ENCODE measurements around the gene SLC16A10.
A peak's percentile ranks its signal among the peaks of the same experiment; 100 is the strongest.
"Not testable (repeated sequence)": the region's sequence is repeated elsewhere in the genome, so short reads cannot be mapped to it uniquely, and the experiment has no call there.

The SLC16A10 gene

DNA sequence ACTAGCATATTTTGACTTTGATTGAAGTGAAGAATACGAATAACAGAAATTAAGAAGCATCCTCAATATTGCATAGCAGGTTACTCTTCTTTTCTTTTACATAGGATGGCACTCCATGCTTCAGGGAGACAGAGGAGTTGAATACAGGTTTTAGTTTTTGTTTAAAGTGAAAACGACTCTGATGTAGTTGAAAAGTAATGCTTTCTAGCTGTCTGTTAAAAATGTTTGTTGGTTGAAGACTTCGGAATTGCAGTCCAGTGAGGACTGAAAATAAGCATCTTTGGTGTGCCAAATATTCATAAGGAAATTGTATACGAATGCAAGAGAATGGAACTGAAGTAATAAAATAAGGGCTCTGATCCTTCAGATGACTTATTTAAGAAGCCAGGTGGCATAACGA is 618 bp upstream of the SLC16A10 start:
- DNase-seq, result no peak

DNA sequence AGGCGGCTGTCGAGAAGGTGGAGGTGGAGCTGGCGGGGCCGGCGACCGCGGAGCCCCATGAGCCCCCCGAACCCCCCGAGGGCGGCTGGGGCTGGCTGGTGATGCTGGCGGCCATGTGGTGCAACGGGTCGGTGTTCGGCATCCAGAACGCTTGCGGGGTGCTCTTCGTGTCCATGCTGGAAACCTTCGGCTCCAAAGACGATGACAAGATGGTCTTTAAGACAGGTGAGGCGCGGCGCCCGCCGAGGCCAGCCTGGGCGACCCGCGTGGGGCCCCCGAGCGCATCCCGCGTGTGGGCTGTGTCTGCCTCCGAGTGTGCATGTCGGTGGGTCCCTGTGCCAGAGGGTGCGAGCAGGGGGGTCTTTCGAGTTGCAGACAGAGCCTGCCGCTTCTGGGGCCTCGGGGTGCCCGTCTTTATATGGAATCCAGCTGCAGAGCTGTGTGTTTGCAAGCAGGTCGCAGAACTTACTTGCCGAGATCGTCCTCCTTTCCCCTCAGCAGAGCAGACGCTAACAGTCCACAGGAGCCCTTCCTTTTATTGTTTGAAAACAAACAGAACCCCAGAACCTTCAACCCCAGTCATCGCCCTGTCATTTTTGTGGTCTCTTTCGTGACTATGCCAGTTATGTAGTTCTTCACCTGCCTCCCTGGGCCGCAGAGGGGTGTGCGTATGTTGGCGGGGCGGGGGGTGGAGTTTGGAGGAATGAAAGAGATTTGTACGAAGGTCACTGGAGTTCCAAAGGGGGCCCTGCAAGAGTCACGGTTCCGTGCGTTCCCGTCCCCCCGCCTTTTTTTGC is 766 bp downstream of the SLC16A10 start:
- no peak for DNase-seq

DNA sequence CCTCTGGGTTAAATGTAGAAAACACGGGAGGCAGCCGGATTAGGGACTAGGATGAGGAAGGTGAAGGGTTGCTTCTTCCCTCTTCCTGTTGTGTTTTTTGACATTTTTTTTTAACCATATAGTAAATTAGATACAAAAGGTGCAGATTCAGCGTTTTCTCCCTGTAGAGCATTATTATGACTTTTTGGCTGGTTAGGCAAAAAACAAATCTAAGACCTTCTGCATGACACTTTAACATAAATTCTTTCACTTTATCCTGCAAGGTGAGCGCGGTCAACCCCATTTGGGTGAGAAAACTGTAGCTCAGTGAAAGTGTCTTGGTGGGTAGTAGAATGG is 1.3 kb downstream of the SLC16A10 start:
- DNase-seq, result no peak

DNA sequence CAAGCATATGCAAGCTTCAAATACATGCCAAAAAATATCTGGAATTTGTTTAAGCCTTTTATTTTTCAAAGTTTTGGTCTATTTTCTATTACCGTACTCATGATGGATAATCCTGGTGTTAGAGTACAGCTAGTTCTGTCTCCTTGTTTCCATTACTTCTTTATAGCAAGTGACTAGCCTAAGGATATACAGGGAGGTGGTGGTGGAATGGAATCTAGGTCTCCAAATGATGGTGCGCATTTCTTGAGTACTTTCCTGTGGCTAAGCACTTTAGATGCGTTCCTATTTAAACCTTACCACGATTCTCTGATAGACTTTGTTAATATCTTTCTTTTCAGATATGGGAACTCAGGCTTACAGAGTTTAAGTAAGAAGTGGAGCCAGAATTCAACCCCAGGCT is 3.5 kb downstream of the SLC16A10 start:
- no peak for DNase-seq

DNA sequence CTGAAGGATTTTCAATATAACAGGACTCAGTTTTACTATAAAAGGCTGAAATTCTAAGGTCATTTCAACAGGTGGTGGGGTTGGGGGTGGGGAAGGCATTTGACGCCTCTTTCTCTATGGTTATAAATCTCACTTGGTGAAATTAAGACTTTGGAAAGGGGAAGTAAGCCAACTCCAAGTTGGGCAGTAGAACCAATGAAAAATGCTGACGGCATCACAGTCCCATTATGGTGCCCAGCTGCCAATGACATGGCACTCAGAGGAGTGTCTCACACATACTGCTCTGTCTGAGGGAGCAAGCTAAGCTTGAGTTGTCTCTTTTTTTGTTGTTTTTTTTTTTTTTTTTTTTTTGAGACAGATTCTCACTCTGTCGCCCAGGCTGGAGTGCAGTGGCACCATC is 4.7 kb downstream of the SLC16A10 start:
- DNase-seq, result no peak

DNA sequence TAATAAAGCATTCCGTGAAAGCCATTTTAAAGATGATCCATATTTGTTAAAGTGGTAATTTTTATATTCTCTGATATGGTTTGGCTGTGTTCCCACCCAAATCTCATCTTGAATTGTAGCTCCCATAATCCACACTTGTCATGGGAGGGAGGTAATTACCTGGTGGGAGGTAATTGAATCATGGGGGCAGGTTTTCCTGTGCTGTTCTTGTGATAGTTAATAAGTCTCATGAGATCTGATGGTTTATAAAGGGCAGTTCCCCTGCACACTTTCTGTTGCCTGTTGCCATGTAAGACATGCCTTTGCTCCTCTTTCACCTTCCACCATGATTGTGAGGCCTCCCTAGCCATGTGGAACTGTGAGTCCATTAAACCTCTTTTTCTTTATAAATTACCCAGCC is 8.2 kb downstream of the SLC16A10 start:
- DNase-seq, result not testable (repeated sequence)

DNA sequence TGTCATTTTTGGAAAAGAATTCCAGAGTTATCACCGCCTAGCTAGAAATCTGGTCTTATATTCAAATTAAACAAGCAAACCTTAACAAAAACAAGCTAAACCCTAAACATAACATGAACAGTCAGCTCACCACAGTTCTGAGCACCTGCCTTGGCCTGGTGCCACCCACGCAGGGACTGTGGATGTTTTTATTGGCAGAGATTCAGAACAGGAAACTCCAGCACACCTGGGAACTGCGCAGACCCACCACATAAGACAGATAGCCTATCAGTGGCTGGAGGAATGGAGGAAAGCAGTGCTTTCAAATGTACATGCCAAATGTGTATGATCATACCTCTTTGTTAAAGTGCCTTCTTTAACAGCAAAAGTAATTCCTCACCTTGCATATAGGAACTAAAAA is 8.9 kb downstream of the SLC16A10 start:
- peak; percentile 12 for DNase-seq

DNA sequence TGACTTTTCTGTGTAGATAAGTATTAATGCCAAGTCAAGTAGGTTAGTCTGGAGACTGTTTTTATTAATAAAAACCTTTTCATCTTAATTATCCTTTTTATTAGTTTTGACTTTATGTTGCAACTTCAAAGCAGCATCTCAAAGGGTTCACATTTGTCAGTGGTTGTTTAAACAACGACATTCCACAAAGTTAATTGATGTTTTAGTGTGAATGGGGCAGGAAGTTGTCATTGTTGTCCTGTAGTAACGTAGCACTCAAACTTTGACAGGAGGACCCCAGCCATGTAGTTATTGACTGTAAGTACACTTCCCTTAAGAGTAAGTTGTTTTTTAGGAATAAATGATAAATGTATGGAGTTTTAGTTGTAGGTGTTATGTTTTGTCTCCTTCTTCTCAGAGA is 11.3 kb downstream of the SLC16A10 start:
- DNase-seq, result no peak

DNA sequence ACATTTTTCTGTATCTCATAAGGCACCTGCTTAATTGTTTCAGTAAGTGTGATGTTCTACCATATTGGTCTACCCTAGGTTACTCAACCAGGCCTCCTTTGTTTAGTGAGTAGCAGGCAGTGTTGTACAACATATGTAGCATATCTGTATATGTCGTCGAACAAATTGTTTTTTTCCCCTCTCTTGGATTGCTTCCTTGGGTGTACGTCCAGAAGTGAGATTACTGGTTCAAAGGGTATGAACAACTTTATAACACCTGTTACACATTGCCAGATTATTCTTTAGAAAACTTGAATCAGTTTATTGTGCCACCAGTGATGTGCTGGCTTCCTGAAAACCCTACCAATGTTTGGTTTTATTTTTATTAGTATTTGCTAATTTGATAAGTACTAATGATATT is 14.7 kb downstream of the SLC16A10 start:
- no peak for DNase-seq

DNA sequence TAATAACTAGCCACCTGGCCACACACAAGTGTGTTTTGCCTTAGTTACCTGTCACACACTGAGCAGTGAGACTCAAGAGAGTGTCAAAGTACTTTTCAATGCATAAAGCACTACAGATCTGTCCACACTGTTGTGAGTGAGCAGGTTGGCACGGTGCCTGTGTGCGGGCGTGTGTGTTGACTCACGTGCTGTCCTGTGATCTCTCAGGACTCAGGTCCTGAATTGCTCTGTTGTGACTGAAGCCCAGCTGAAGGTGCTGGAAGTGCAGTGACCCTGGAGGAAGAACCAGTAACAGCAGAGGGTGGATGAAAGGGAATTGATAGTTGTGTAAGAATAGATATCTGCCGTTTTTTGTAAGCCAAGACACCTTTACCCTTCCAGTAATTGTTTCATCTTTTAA is 18.3 kb downstream of the SLC16A10 start:
- peak; percentile 47 for DNase-seq

DNA sequence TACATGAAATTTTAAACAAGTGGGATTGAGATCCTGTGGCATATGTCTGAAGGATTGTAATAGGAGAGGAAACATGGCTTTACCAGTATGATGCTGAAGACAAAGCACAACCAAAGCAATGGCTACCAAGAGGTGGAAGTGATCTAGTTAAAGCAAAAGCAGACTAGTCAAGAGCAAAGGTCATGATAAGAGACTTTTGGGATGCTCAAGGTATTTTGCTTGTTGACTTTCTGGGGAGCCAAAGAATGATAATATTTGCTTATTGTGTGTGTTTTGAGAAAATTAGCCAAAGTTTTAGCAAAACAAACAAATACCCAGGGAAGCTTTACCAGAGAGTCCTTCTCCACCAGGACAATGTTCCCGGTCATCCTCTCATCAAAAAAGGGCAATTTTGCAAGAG is 20.3 kb downstream of the SLC16A10 start:
- no peak for DNase-seq

DNA sequence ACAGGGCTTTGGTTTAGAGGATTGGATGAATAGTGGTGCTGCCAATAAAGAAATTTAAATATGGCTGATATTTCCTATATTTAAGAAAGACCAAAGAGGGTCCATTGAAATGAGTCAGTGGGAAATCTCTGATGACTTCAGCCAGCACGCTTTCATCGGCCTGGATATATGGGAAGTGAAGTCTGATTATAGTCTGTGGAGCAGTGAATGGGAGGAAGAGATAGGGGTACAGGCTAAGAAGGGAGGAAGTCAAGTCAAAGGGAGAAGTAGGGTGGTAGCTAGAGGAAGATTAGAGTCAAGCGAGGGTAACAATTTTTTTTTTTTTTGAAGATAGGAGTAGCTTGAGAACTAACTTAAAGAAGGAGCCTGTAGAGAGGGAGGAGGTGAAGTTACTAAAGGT is 22.7 kb downstream of the SLC16A10 start:
- no peak for DNase-seq

DNA sequence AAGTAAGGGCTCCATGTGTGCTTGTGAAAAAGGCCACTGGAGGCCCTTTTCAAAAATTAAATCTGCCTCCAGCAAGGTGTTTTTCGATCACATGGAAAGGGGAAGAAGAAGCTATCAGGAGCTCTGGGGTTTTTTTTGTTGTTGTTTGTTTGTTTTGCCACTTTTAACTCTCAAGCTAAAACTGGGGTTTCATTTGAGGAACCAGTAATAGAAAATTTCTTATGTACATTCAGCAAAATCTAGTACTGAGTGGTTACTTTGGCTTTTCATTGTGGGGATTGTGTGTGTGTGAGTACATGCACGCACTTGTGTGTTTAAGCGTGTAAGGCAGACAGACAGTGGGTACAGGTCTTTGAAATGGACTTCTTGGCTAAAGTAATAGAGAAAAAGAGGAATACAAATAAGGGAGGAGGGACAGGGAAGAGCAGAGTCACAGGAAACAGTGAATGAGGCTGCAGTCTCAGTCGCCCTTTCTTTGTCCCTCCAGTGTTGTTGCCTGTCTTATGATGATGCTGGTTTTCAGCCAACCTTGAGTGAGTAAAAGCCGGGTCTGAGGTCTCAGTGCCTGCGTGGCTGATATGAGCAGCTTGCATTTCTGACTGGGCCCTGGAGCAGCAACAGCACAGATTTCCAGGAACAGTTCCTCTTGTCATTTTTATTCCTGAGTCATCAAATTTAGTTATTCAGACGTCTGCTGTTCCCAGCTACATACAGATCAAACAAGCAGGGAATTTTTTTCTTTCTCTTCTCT is 26.2 kb downstream of the SLC16A10 start:
- no peak for DNase-seq

DNA sequence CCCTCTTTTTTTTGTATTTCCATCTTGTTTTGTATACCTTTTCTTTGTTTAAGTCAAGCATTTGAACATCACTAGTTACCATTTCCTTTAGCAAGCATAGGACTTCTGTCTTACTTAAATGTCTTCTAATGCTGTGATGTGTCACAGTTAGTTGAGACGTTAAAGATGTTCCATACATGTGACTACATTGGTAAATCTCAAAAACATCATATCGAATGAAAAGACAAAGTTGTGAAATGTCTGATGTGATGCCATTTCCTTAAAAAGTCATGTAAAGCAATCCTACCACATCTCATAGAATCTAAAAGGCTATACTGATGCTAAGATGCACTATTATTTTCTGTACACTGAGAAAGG is 26.8 kb downstream of the SLC16A10 start:
- DNase-seq, result no peak

DNA sequence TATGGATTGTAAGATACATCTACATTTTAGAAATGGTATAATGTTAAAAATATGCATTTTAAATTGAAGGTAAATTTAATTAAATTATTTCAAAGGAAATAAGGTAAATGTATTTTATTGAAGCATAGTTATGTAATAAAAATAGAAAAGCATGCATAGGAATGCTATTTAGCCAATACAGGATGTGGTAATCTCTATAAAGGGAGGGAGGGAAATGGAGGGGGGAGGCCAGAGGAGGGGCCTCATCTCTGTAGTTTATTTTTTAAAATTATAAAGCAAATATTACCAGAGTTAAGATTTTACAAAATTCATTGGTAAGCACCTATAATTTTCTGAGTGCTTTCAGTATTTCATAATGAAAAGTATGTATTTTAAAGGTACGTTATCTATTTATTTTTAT is 27.2 kb downstream of the SLC16A10 start:
- DNase-seq, result no peak

DNA sequence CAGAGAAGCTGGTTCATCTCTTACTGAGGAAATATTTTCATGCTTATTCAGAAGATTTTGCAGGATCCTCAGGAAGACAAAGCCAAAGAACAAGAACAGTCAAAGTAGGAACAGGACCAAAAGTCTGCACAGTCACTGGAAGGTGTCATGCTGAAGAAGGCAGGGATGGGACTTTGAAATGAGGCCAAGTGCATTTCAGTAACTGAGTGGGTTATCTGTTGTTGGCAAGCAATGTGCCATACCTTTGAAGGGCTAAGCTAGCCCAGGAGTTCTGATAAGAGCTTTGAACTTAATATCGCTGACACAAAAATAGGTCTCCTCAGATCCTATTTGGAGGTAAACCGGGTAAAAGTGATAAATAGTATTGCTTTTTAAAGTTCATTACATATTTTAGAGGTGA is 31.5 kb downstream of the SLC16A10 start:
- DNase-seq, result no peak

DNA sequence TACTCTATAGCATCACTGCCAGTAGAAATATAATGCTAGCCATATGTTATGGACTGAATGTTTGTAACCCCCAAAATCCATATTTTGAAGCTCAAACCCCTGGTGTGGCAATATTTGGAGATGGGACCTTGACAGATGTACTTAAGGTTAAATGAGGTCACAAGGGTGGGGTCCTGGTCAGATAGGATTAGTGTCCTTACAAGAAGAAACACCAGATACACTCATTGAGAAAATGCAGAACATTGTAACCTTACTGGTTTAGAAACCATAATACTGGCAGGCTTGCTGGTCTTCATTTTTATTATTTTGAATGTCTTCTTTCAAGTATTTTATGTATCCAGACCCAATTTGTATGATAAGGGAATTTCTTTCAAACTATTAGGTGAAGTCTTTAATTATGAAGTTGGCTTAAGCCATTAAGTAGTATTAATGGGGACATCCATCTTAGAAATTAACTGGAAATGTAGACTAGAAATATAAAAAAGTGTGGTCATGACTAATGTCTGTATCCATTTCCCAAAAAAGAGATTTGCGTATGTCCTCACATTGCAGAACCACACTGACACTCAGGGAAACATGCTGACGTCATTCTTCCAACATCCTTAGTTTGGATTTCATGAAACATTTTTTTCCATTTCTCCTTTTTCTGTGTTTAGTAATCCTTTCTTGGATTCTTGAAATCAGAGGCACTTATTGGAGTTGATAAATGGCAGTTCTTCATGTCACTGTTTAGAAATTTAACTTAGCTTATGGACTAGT is 32.4 kb downstream of the SLC16A10 start:
- no peak for DNase-seq

DNA sequence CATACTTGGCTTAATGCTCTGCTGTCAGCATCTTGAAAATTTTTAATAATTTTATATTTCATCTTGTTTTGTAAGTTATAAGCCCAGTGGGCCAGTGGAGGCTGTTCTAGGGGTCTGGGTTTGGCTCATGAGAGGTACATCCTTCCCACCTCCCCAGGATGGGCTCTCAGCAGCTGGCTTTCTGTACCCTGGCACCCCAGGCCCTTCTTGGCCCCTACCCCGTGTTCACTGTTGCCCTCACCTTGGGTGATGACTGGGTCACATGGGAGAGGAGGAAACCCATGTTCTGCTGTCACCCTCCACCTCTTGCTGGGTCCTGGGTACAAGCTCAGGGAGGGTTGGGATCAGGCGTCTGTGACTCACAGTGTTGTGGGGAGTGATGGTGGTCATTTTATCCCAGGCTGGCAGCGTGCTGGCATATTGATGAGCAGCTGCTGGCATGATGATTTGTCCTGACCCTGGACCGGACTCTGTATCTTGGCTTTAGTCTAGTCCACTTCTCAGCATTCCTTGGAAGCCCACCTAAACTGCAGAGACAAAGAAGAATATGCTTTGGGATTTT is 34.6 kb downstream of the SLC16A10 start:
- DNase-seq, result no peak

DNA sequence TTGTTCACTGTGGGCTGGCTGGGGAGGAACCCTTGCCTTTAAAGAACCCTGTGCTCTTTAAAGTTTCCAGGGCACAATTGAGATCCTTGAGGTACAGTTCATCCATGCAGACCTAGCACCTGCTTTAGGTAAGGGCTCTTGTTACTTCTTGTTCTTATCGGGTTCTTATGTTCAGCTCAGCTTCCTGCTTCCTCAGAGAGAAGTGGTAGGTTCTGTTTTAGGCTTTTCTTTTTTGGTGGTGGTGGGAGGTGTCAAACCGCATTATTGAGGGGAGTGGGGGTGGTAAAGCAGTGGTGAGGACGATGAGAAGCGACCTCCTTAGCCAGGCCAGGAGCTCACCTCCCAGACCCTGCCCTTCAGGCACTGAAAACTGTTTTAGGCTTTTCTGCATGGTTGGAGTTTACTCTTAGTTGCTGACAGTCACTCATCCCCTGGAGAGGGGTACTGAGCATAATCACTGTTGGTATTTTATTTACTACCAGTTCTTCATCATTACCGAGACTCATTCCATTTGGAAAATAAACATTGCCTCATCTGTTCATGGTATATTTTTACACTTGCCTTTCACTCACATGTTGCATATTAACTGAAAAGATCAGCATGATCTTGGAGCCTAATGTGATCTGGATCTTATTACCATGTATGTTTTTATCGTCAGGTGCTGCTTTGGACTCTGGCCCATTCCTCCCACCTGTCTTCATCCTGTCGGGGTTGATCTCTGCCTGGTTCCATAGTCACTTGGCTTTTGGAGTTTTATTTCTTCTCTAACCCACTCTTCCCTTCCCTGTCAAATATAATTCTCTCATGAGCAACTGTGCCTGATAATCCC is 35.4 kb downstream of the SLC16A10 start:
- no peak for DNase-seq

DNA sequence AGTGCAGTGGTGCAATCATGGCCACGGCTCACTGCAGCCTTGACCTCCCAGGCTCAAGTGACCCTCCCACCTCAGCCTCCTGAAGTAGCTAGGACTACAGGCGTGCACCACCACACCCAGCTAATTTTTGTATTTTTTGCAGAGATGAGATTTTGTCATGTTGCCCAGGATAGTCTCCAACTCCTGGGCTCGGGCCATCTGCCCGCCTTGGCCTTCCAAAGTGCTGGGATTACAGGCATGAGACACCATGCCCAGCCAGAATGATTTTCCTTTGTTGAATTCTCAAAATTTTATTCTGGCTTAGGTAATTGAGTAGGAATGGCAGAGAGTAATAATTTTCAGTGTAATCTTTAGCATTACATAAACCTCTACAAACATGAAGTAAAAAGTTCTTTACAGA is 37.1 kb downstream of the SLC16A10 start:
- DNase-seq, result no peak

DNA sequence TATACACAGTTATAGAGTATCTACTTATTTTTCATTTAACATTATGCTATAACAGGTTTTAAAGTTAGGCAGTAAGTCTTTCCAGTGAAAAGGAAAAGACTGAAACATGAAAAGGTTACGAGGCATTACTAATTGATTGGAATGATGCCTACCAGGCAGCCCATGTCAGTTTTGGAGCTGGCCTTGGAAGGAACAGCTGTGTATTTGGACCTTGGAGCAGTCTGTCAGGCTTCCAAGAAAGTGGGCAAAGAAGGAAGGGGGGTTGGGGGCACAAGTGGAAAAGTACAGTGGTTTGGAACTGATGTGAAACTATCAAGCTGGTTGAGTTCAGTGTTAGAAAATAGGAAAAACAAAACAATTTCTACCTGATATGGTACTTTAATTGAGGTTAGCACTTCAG is 41.7 kb downstream of the SLC16A10 start:
- DNase-seq, result no peak

DNA sequence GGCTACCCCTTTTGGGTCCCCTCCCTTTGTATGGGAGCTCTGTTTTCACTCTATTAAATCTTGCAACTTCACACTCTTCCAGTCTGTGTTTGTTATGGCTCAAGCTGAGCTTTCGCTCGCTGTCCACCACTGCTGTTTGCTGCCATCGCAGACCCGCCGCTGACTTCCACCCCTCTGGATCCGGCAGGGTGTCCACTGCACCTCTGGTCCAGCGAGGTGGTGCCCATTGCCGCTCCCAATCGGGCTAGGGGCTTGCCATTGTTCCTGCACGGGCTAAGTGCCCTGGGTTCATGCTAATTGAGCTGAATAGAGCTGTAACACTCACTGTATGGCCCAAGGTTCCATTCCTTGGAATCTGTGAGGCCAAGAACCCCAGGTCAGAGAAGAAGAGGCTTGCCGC is 43.7 kb downstream of the SLC16A10 start:
- not testable (repeated sequence) for DNase-seq

DNA sequence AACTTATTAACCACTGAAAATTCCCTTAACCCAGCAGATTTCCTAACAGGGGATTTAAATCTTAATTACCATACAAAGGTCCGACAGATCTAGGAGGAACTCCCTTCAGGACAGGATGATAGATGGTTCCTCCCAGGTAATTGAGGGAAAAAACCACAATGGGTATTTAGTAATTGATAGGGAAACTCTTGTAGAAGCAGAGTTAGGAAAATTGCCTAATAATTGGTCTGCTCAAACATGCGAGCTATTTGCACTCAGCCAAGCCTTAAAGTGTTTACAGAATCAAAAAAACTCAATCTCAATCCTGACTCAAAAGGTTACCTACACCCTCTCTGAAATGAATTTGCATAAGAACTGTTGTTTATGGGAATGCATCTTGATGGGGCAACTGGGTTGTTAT is 45.4 kb downstream of the SLC16A10 start:
- DNase-seq, result not testable (repeated sequence)

Data from NCI-H226 (cell line).